Stimulated activated CD4-positive, alpha-beta T cell treated with anti-CD3 and anti-CD28 coated beads, Interleukin-1b, Interleukin-23, amount 100 ng/mL, for 48 hours (primary cell): ENCODE data around the gene HIC1.
"Not testable (repeated sequence)": the region's sequence is repeated elsewhere in the genome, so short reads cannot be mapped to it uniquely, and the experiment has no call there.

Experiments used
- DNase-seq: peaks from one replicate; pipeline ENCODE4 v3.0.0-alpha.2; 2020

Gene HIC1

GRCh38 chr17:2054512-2055291 is at the start of gene HIC1:
HIC1 (plus strand) TSS chr17:2055103; CDS start chr17:2056691, 1,588 bp downstream.
- peak; percentile 77 for DNase-seq

- DNase-seq, result no peak
Measured at GRCh38 chr17:2008332-2009126, 46.4 kb upstream of the HIC1 start.

GRCh38 chr17:2009737-2010136 is 45.2 kb upstream of the HIC1 start:
- no peak for DNase-seq

- DNase-seq, result no peak
Measured at GRCh38 chr17:2011411-2012371, 43.2 kb upstream of the HIC1 start.

GRCh38 chr17:2012499-2012898 is 42.4 kb upstream of the HIC1 start:
- no peak for DNase-seq

- not testable (repeated sequence) for DNase-seq
Measured at GRCh38 chr17:2013220-2013993, 41.5 kb upstream of the HIC1 start.

GRCh38 chr17:2013994-2014317 is 40.9 kb upstream of the HIC1 start:
- no peak for DNase-seq

- DNase-seq, result no peak
Measured at GRCh38 chr17:2015314-2015713, 39.6 kb upstream of the HIC1 start.

- no peak for DNase-seq
Measured at GRCh38 chr17:2016494-2016893, 38.4 kb upstream of the HIC1 start.

- no peak for DNase-seq
Measured at GRCh38 chr17:2017274-2017941, 37.5 kb upstream of the HIC1 start.

GRCh38 chr17:2018716-2019510 is 36.0 kb upstream of the HIC1 start:
- no peak for DNase-seq

- DNase-seq, result no peak
Measured at GRCh38 chr17:2019723-2020122, 35.2 kb upstream of the HIC1 start.

- no peak for DNase-seq
Measured at GRCh38 chr17:2020721-2021120, 34.2 kb upstream of the HIC1 start.

GRCh38 chr17:2022647-2023240 is 32.2 kb upstream of the HIC1 start:
- DNase-seq, result no peak

GRCh38 chr17:2023256-2023655 is 31.6 kb upstream of the HIC1 start:
- DNase-seq, result no peak

GRCh38 chr17:2023692-2024571 is 31.0 kb upstream of the HIC1 start:
- peak; percentile 31 for DNase-seq

- DNase-seq, result no peak
Measured at GRCh38 chr17:2024572-2025219, 30.2 kb upstream of the HIC1 start.

GRCh38 chr17:2025220-2025621 is 29.7 kb upstream of the HIC1 start, which contains the start of gene RTN4RL1:
RTN4RL1 (minus strand) TSS chr17:2025334; CDS start chr17:2024865, 469 bp downstream.
- DNase-seq, result peak; percentile 56
